PC-3 (cell line): Measurements from ENCODE around the gene PIAS1. TPM values are rescaled to one million over a fixed set of nuclear protein-coding genes. Genes with fewer than 3 reads are reported as not detected.
"Not testable (repeated sequence)": the region's sequence is repeated elsewhere in the genome, so short reads cannot be mapped to it uniquely, and the experiment has no call there.

Experiments
- ATAC-seq: fragments of 200-7000 bp; cut with Tn5 transposase; 2 replicates; pipeline ENCODE4 v1.9.1; 2020; ENCODE audit warnings: mild to moderate bottlenecking, moderate library complexity
- BruUV-seq: library from RNA; stranded (reverse); fragments of 400-500 nt; replicated peaks from 2 replicates; lab custom pipeline; 2021; lab: Mats Ljungman, UMichigan
- CTCF ChIA-PET: fragments of 300-600 bp; sonication (Branson Sonifier 250); formaldehyde crosslinking; loops from one replicate; lab custom pipeline; 2022; ENCODE audit warnings: antibody characterized with exemption; lab: Charles Lee
- POLR2A ChIA-PET: fragments of 300-600 bp; sonication (Branson Sonifier 250); formaldehyde crosslinking; loops from one replicate; lab custom pipeline; 2022; ENCODE audit warnings: antibody characterized with exemption; ENCODE audit not compliant: unreplicated experiment; lab: Charles Lee
- DNase-seq: peaks from one replicate; pipeline ENCODE4 v3.0.0-alpha.2; 2015
- H2AFZ ChIP-seq: fragments of 300-600 bp; sonication (generic); 2 replicates; pipeline ENCODE4 v1.6.0; 2016; ENCODE audit warnings: antibody characterized with exemption, low read length
- H3F3A ChIP-seq: fragments of 300-600 bp; sonication (generic); one replicate; pipeline ENCODE4 v1.6.0; 2017; ENCODE audit warnings: antibody characterized with exemption, low read length, control low read depth, mild to moderate bottlenecking; ENCODE audit not compliant: unreplicated experiment
- H3K27ac ChIP-seq: fragments of 300-600 bp; sonication (generic); 2 replicates; pipeline ENCODE4 v1.5.1; 2016; ENCODE audit warnings: mild to moderate bottlenecking, low read length
- H3K27me3 ChIP-seq: fragments of 300-600 bp; sonication (generic); 2 replicates; pipeline ENCODE4 v1.6.1; 2016; ENCODE audit warnings: low read length, mixed read lengths
- H3K36me3 ChIP-seq: fragments of 300-600 bp; sonication (generic); 2 replicates; pipeline ENCODE4 v1.6.1; 2016; ENCODE audit warnings: low read depth, mixed run types, low read length, mixed read lengths
- H3K4me1 ChIP-seq: fragments of 300-600 bp; sonication (generic); 2 replicates; pipeline ENCODE4 v1.5.1; 2016; ENCODE audit warnings: low read length; ENCODE audit not compliant: insufficient read depth
- H3K4me2 ChIP-seq: fragments of 300-600 bp; sonication (generic); 2 replicates; pipeline ENCODE4 v1.6.0; 2016; ENCODE audit warnings: low read length
- H3K4me3 ChIP-seq: fragments of 300-600 bp; sonication (generic); 2 replicates; pipeline ENCODE4 v1.5.1; 2016; ENCODE audit warnings: mild to moderate bottlenecking, low read length, mixed read lengths
- H3K79me2 ChIP-seq: fragments of 300-600 bp; sonication (generic); 2 replicates; pipeline ENCODE4 v1.6.1; 2017; ENCODE audit warnings: low read length, mixed read lengths
- H3K9ac ChIP-seq: fragments of 300-600 bp; sonication (generic); 2 replicates; pipeline ENCODE4 v1.6.0; 2016; ENCODE audit warnings: mild to moderate bottlenecking, low read length
- H3K9me2 ChIP-seq: fragments of 300-600 bp; sonication (generic); replicated peaks from 2 replicates; pipeline ENCODE4 v1.6.1; 2016; ENCODE audit warnings: mixed run types, low read length, mixed read lengths
- H3K9me3 ChIP-seq: fragments of 300-600 bp; sonication (generic); 2 replicates; pipeline ENCODE4 v1.6.1; 2016; ENCODE audit warnings: low read length, mixed read lengths
- H4K20me1 ChIP-seq: fragments of 300-600 bp; sonication (generic); 2 replicates; pipeline ENCODE4 v1.6.1; 2016; ENCODE audit warnings: low read length, mixed read lengths
- CTCF ChIP-seq: fragments of 300-600 bp; sonication (generic); conservative IDR thresholded peaks from 2 replicates; pipeline ENCODE4 v1.5.1; 2017; ENCODE audit warnings: antibody characterized with exemption, low read depth, mild to moderate bottlenecking, low read length
- EZH2 ChIP-seq: fragments of 300-600 bp; sonication (generic); IDR thresholded peaks from one replicate; pipeline ENCODE4 v1.6.1; 2017; ENCODE audit warnings: antibody characterized with exemption, mild to moderate bottlenecking, low read length; ENCODE audit not compliant: unreplicated experiment
- EZH2phosphoT487 ChIP-seq: fragments of 300-600 bp; sonication (generic); IDR thresholded peaks from 2 replicates; pipeline ENCODE4 v1.6.1; 2018; ENCODE audit warnings: mild to moderate bottlenecking, antibody characterized with exemption, low read length, borderline replicate concordance
- intact Hi-C: fragments of 100-400 bp; cut with micrococcal nuclease; formaldehyde crosslinking; loops from 2 replicates; pipeline ENCODE4 v1.9.0; 2023
- total RNA-seq: library from RNA; depleted of rRNA; stranded (reverse); fragments of >200 nt; gene quantifications from 2 replicates; pipeline ENCODE4 v1.2.3, GENCODE V29; 2014

The PIAS1 gene
- total RNA-seq, 1 experiment from 2014 or later, result 21.9 TPM

- BruUV-seq, result no TSS peak
- no peak overlapping the region for H3K27ac ChIP-seq
- peaks cover 29% of the 10 kb centered on the region for H4K20me1 ChIP-seq
- intact Hi-C loops, result loop anchor here (5.0 kb wide), 3 partner anchors 81 to 194 kb away; no protein-coding TSS in a partner anchor
- peaks cover 24% of the 10 kb centered on the region for H3K4me1 ChIP-seq
- H2AFZ ChIP-seq, result no peak overlapping the region
- H3F3A ChIP-seq, result no peaks in the 10 kb centered on the region
- POLR2A ChIA-PET, result no interaction called here
- H3K27me3 ChIP-seq, result no peaks in the 10 kb centered on the region
- H3K4me3 ChIP-seq, result peak overlapping the region; percentile 93
- ATAC-seq (no peak), DNase-seq (no peak)
- H3K79me2 ChIP-seq, result peaks cover 71% of the 10 kb centered on the region
- H3K9ac ChIP-seq, result peak overlapping the region; percentile 87; the same call in 1 of the 2 replicates
- no peak for TF ChIP-seq EZH2phosphoT487
- TF ChIP-seq CTCF, result no peak
- TF ChIP-seq EZH2, result no peak
- H3K9me2 ChIP-seq, result no peaks in the 10 kb centered on the region
- no peaks in the 10 kb centered on the region for H3K36me3 ChIP-seq
- no peaks in the 10 kb centered on the region for H3K9me3 ChIP-seq
- CTCF ChIA-PET, result interaction anchor here (0.6 kb wide), 1 partner anchor 26 kb away, joined by 7 read pairs; no protein-coding TSS in a partner anchor
- H3K4me2 ChIP-seq, result peak overlapping the region; percentile 98
These were observed 2.2 kb downstream of the PIAS1 start for GRCh38 chr15:68056097-68056865.

- Histone ChIP-seq H3K4me2 (peak overlapping the region; percentile 98), H3K4me3 (peak overlapping the region; percentile 93), H3K27ac (no peak overlapping the region), H3F3A (no peaks in the 10 kb centered on the region), H3K79me2 (peaks cover 79% of the 10 kb centered on the region), H2AFZ (no peak overlapping the region), H3K9me2 (no peaks in the 10 kb centered on the region), H3K9me3 (no peaks in the 10 kb centered on the region), H3K36me3 (no peaks in the 10 kb centered on the region), H3K4me1 (peaks cover 24% of the 10 kb centered on the region), H3K27me3 (no peaks in the 10 kb centered on the region), H3K9ac (no peak overlapping the region), H4K20me1 (peaks cover 29% of the 10 kb centered on the region)
- ATAC-seq (no peak), DNase-seq (no peak)
- ChIA-PET CTCF (no interaction called here), POLR2A (no interaction called here)
- TF ChIP-seq EZH2phosphoT487, result no peak
- no peak for TF ChIP-seq CTCF
- no peak for TF ChIP-seq EZH2
- intact Hi-C loops, result loop anchor here (5.0 kb wide), 3 partner anchors 80 to 195 kb away; no protein-coding TSS in a partner anchor
- BruUV-seq, result no TSS peak
These were observed 2.9 kb downstream of the PIAS1 start for GRCh38 chr15:68057034-68057433.

- ChIA-PET CTCF (no interaction called here), POLR2A (no interaction called here)
- Histone ChIP-seq H2AFZ (no peak overlapping the region), H3K36me3 (no peaks in the 10 kb centered on the region), H3K27me3 (no peaks in the 10 kb centered on the region), H3K79me2 (peaks cover 86% of the 10 kb centered on the region), H3F3A (no peaks in the 10 kb centered on the region), H3K27ac (no peak overlapping the region), H4K20me1 (peaks cover 29% of the 10 kb centered on the region), H3K9me2 (no peaks in the 10 kb centered on the region), H3K4me2 (no peak overlapping the region), H3K4me1 (peaks cover 24% of the 10 kb centered on the region), H3K9me3 (no peaks in the 10 kb centered on the region), H3K9ac (no peak overlapping the region), H3K4me3 (no peak overlapping the region)
- DNase-seq, result no peak
- no peak for ATAC-seq
- TF ChIP-seq EZH2phosphoT487 (no peak), EZH2 (no peak), CTCF (no peak)
- no TSS peak for BruUV-seq
- intact Hi-C loops, result loop anchor here (5.0 kb wide), 3 partner anchors 80 to 195 kb away; no protein-coding TSS in a partner anchor
These were observed 3.6 kb downstream of the PIAS1 start for GRCh38 chr15:68057758-68058157.

- intact Hi-C loops, result loop anchor here (5.0 kb wide), 3 partner anchors 78 to 197 kb away; no protein-coding TSS in a partner anchor
- H3K9ac ChIP-seq, H3K36me3 ChIP-seq, H3K27me3 ChIP-seq, POLR2A ChIA-PET, H2AFZ ChIP-seq, H3K4me2 ChIP-seq, H3K4me3 ChIP-seq, H3K9me3 ChIP-seq, ATAC-seq, CTCF ChIA-PET, BruUV-seq, DNase-seq, H3K9me2 ChIP-seq, H3K27ac ChIP-seq, H3F3A ChIP-seq: not testable (repeated sequence)
- H3K4me1 ChIP-seq, result peaks cover 18% of the 10 kb centered on the region
- H4K20me1 ChIP-seq, result peaks cover 29% of the 10 kb centered on the region
- peaks cover 98% of the 10 kb centered on the region for H3K79me2 ChIP-seq
These were observed 4.9 kb downstream of the PIAS1 start for GRCh38 chr15:68058970-68059369.
